NCI-H1436 (cell line): ENCODE data around the gene ATP6V1C2.
"Not testable (repeated sequence)": the region's sequence is repeated elsewhere in the genome, so short reads cannot be mapped to it uniquely, and the experiment has no call there.

Source experiments
- DNase-seq: peaks from one replicate; lab custom pipeline; 2025; lab: John Stamatoyannopoulos, UW

ATP6V1C2 gene

DNA sequence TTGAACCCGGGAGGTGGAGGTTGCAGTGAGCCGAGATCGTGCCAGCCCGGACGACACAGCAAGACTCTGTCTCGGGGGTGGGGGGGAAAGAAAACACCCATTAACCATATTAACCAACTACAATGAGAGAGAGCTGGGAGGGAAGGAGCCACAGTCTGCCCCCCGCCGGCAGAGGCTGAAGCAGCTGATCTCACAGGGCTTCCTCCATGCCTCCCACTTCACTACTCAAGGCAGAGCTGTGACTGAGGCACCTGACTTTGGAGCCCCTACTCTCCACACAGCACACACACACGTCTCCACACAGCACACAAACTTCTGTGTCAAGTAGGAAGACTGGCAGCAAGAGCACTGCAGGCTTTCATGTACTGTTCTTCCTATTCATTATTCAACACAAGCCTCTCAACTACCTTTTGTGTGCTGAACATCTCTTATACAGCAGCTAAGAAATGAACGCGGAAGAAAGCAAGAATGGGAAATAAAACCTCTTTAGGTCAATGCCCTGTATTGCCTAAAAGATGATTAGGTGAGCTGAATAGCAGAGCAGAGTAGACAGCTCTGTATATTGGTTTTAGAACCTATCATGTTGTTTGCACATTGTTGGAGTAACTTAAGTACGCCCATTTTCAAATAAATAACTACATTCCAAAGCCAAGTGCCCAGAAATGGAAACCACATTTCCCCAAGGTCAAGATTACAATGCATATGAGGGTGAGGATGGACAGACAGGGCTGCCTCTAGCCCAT, 65.0 kb downstream of the ATP6V1C2 start:
- DNase-seq: no peak

- no peak for DNase-seq
These were observed 65.9 kb downstream of the ATP6V1C2 start for GRCh38 chr2:10787176-10787968.

GRCh38 chr2:10788855-10789254, 67.4 kb downstream of the ATP6V1C2 start:
- no peak for DNase-seq

GRCh38 chr2:10790228-10790973, 69.0 kb downstream of the ATP6V1C2 start:
- DNase-seq: no peak

- no peak for DNase-seq
These were observed 70.7 kb downstream of the ATP6V1C2 start for GRCh38 chr2:10792001-10792634.

DNA sequence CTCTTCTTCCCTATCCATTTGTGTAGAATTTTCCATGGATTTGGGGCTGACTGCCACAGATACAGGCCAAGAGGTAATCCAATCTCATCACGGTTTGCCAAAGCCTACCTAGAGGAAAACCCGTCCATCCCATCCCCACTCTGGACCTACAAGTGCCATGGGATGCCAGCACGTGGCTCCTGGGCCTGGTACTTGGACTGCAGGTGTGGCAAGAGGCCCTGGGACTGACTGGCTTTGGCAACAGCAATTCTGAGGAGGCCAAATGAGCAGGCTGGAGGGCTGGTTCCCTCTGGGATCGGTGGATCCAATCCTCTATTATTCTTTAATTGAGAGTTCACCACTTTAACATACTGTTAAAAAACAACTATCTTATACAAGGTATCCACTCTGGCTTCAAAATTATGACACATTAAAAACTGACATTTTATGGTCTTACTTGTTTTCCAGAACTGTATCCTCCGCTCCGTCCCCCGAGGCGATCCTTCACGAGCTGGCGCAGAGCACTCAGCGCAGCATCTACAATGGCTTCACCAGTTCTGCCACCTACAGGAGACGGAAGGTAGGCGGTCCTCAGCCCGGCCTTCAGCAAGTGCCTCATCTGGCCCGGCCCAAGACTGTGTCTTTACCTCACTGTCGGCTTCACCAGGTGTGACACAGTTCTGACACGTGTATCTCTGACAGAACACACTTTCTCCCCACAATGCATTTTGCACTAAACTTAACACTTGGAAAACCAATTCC, 71.4 kb downstream of the ATP6V1C2 start:
- DNase-seq: no peak

- DNase-seq: no peak
These were observed 72.4 kb downstream of the ATP6V1C2 start for GRCh38 chr2:10793816-10794215.

DNA sequence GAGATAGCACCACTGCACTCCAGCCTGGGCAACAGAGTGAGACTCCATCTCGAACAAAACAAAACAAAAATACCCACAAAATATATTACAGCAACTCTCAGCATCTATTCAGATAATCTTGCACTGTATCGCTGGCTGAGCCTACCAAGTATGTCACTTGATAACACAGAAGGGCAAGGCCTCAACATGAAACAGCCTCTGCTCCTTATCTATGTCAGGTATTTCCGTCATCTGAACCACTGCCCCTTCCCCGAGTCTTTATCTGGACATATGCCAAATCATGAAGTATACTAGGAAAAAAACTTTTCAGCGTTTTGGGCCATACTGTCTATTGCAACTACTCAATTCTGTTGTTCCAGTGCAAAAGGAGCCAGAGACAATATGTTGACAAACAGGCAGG, 73.4 kb downstream of the ATP6V1C2 start:
- DNase-seq: no peak

DNA sequence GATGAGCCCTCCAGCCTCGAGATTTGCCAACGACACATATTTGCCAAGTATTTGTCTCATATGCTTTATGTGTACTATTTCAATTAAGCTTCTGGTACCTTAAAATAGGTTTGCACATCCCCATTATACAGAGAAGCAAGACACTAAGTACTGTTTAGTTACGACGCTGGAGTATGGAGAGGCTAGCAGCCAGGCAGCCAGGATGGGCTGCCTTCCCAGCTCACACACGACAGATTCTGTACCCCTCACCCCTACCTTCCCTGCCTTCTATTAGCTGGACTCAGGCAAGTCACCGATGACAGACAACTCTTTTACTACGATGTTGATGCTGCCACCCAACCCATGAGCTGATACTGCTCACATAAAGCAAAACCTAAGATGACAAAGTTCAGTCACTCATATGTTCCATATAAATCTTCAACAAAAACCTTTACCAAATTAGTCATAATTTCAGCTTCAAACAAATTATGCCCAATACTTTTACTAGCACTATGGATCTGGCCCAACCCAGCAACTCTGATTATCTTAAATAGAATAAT, 74.1 kb downstream of the ATP6V1C2 start:
- no peak for DNase-seq

DNA sequence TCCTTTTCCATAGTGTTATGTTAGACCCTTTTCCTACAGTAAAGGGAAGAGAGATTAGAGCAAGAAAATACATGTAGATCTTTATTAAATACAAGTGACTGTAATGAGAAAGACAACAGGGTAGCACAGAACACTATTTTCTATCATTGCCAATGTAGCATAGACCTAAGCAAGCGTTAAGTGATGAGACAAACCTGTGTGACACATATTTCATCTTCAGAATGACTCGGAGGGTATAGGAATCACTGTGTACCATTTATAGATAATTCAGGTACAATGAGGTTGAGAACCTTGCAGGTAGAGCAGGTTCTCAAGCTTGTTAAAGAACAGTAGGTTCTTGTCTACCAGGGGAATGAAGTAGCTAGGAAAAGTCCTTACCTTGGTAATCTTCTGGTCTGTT, 75.3 kb downstream of the ATP6V1C2 start:
- no peak for DNase-seq

GRCh38 chr2:10798783-10799182, 77.4 kb downstream of the ATP6V1C2 start:
- no peak for DNase-seq

GRCh38 chr2:10800163-10800562, 78.7 kb downstream of the ATP6V1C2 start:
- DNase-seq: no peak

DNA sequence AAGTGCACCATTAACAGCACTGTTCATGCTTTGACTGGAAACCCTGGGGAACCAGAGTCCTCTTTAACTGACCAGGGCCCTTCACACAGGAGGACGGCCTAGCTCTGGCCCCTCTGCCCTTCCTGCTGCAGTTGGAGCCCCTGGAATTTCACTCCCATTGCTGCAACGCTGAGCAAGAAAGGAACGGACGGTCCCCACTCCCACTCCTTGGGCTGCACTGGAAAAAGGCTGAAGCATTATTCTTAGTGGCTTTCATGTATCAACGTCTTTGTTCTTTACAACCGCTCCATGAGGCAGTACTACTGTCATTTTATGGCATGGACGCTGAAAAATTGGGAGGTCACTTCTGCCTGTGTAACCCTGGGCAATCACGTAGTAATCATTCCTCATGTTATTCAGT, 81.2 kb downstream of the ATP6V1C2 start:
- DNase-seq: no peak

DNA sequence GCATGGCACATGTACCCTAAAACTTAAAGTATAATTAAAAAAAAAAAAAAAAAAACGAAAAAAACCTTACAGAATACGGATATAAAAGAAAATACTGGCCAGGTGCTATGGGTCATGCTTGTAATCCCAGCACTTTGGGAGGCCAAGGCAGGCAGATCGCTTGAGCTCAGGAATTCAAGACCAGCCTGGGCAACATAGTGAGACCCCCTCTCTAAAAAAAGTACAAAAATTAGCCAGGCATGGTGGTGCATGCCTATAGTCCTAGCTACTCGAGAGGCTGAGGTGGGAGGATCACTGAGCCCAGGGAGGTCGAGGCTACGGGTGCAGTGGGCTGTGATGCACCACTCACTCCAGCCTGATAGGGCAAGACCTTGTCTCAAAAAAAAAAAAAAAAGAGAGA, 84.6 kb downstream of the ATP6V1C2 start:
- not testable (repeated sequence) for DNase-seq

DNA sequence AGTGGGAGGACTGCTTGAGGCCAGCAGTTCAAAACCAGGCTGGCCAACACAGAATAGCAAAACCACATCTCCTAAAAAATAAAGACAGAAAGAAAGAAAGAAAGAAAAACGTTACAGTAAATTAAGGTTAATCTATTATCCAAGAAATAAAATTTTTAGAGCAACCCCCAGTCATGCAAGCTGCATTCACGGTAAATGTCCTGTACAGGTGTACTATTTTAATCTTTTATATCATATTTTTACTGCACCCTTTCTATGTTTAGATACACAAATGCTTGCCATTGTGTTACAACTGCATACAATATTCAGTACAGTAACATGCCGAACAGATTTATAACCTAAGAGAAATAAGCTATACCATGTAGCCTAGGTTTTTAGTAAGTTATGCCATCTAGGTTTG, 85.1 kb downstream of the ATP6V1C2 start:
- DNase-seq: no peak

DNA sequence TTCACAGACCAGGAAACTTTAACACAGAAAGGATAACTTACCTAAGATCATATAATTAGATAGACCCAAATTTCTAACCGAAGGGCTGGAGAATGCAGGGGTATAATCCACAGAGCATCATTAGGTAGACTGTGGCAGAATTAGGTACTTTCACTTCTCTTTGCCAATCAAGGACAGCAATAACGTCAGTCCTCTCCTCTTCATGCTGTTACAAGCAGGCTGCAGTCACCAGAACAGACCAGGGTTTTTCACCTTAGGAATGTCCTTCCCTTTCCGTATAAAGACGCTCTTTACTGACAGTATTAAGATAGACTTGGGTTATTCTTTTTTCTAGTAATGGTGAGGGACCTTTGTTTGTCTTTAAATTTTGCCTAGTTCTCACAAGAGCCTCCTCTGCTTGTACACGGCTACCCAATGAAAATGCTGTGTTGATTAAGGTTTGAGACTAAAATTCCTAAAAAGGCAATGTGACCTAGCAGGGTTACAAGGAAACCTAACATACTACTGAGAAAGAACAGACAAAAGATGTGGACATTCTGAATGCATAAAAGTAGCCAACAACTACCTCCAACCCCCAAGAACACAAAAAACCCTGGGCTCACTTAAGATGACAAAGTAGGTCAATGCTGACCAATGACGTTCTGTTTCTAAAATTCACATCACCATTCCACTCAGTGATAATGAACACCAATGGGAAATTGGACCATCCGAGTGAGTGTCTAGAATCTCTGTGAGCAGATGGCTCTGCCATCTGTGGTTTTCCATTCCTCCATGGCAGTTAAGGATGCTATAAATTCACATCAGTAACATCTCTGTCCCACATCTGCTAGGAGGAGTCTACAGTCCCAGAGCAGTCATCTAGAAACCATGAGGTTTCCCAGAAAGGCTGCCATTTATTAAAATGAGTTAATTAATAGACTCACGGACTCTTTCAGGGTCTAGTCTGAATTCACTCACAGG, 89.1 kb downstream of the ATP6V1C2 start:
- DNase-seq: no peak

GRCh38 chr2:10811517-10811916, 90.1 kb downstream of the ATP6V1C2 start:
- DNase-seq: no peak

DNA sequence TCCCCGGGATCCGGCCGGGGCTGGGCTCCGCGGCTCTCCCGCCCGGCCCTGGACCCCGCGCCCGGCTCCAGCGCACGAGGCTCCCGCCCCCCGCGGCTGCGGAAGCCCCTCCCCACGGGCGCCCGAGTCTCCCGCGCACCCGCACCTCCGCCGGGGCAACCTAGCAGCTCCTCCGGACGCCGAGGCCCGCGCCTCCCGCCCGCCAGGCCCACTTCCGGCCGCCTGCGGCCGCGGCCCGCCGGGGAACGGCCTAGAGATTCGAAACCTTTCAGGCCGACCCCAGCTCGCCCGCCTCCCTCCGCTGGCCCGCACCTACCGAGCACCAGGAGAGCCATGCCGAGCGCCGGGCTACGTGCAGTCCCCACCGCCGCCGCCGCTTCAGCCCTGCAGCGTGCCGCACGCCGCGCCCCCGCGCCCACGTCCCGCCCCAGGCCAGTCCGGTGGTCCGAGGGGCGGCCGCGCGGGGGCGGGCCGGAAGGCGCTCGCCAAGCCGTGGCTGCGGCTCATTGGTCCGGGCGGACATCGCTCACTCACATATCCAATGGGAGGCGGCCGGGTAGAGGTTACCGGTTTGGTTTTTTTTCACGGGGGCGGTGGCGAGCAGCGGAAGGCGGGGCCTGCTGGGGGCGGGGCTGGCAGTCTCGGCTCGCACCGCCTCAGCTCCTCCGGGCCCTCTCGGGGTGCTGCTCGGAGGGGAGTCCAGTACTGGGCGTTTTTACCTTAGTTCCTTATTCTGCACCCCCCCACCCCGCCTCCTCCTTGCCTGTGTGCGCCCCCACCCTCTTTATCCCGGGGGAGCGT, 91.1 kb downstream of the ATP6V1C2 start, which contains the start of gene PDIA6:
Gene PDIA6, minus strand, starts transcription at position 424 of the 801 bp plus-strand sequence. Its CDS starts 89 bp downstream, at position 335.
- peak; percentile 94 for DNase-seq
